Keratinocyte (primary cell): Measurements from ENCODE around the gene MYBPC2. TPM values are rescaled to one million over a fixed set of nuclear protein-coding genes. Genes with fewer than 3 reads are reported as not detected.

ENCODE experiments used
- DNase-seq: peaks from one replicate; pipeline ENCODE4 v3.0.0-alpha.2; 2011; ENCODE audit warnings: low read depth, missing footprints, low spot score
- FAIRE-seq: peaks from 2 replicates; lab custom pipeline; 2011; peaks lifted over from hg19 to GRCh38; lab: Jason Lieb, UNC
- H2AFZ ChIP-seq: 2 replicates; pipeline ENCODE4 v1.6.0; 2012; ENCODE audit warnings: low read length, control low read depth, inconsistent platforms; ENCODE audit not compliant: control insufficient read depth
- H3K27ac ChIP-seq: 2 replicates; pipeline ENCODE4 v1.5.1; 2011; ENCODE audit warnings: low read length; ENCODE audit not compliant: control insufficient read depth, insufficient read depth
- H3K27me3 ChIP-seq: 3 replicates; pipeline ENCODE4 v1.6.0; 2011; ENCODE audit warnings: low read length; ENCODE audit not compliant: control insufficient read depth, insufficient read depth; ENCODE audit errors: extremely low read depth
- H3K36me3 ChIP-seq, 2 experiments: 2 replicates in 1 of 2; 3 replicates in 1 of 2; pipeline ENCODE4 v1.5.1; 2011; ENCODE audit warnings: low read length in 2 of 2, mild to moderate bottlenecking in 1 of 2; ENCODE audit not compliant: control insufficient read depth in 2 of 2, insufficient read depth in 2 of 2; ENCODE audit errors: extremely low read depth in 1 of 2
- H3K4me1 ChIP-seq: 3 replicates; pipeline ENCODE4 v1.5.1; 2011; ENCODE audit warnings: low read length; ENCODE audit not compliant: control insufficient read depth, insufficient read depth; ENCODE audit errors: extremely low read depth
- H3K4me2 ChIP-seq: 3 replicates; pipeline ENCODE4 v1.6.0; 2011; ENCODE audit warnings: low read depth, low read length; ENCODE audit not compliant: control insufficient read depth, insufficient read depth; ENCODE audit errors: extremely low read depth
- H3K4me3 ChIP-seq, 3 experiments: fragments of 200-600 bp in 1 of 3; sonication (generic) in 1 of 3; 2 replicates in 2 of 3; 3 replicates in 1 of 3; pipeline ENCODE4 v1.5.1; 2011 to 2016; ENCODE audit warnings: low read length in 3 of 3, mild to moderate bottlenecking in 3 of 3, control low read depth in 2 of 3, inconsistent platforms in 1 of 3, low read depth in 1 of 3, mixed read lengths in 1 of 3, mixed run types in 1 of 3, moderate library complexity in 1 of 3; ENCODE audit not compliant: control insufficient read depth in 2 of 3, insufficient read depth in 2 of 3; ENCODE audit errors: extremely low read depth in 1 of 3
- H3K79me2 ChIP-seq: 2 replicates; pipeline ENCODE4 v1.6.0; 2012; ENCODE audit warnings: low read length; ENCODE audit not compliant: control insufficient read depth, insufficient read depth
- H3K9ac ChIP-seq: 3 replicates; pipeline ENCODE4 v1.6.0; 2011; ENCODE audit warnings: low read length; ENCODE audit not compliant: control insufficient read depth, insufficient read depth; ENCODE audit errors: extremely low read depth
- H3K9me1 ChIP-seq: 3 replicates; pipeline ENCODE4 v1.6.0; 2011; ENCODE audit warnings: low read length; ENCODE audit not compliant: control insufficient read depth, insufficient read depth; ENCODE audit errors: extremely low read depth
- H3K9me3 ChIP-seq: 2 replicates; pipeline ENCODE4 v1.5.1; 2012; ENCODE audit warnings: low read depth, low read length; ENCODE audit not compliant: control insufficient read depth
- H4K20me1 ChIP-seq: 3 replicates; pipeline ENCODE4 v1.6.0; 2011; ENCODE audit warnings: low read length; ENCODE audit not compliant: control insufficient read depth, insufficient read depth; ENCODE audit errors: extremely low read depth
- EZH2 ChIP-seq: IDR thresholded peaks from one replicate; pipeline ENCODE4 v1.6.1; 2012; ENCODE audit warnings: inconsistent platforms, mild to moderate bottlenecking, low read length, moderate library complexity
- dilution Hi-C: fragments of 300-500 bp; cut with MboI; formaldehyde crosslinking; loops from one replicate; pipeline ENCODE4 v1.7.0; 2020; ENCODE audit warnings: low sequenced_read_pairs; ENCODE audit not compliant: extremely low pct_ligation_motif_present
- polyA plus RNA-seq, 5 experiments: library from polyadenylated mRNA; depleted of rRNA in 3 of 5; stranded (reverse) in 3 of 5; stranded (forward) in 1 of 5; unstranded in 1 of 5; fragments of >200 nt; gene quantifications; 1 replicate in 1 of 5; 2 replicates in 3 of 5; 3 replicates in 1 of 5; pipeline versions ENCODE4 v1.2.1 to v1.2.3, GENCODE V29; 2011 to 2012; ENCODE audit warnings: missing spikeins in 2 of 5, low read depth in 1 of 5, low replicate concordance in 1 of 5
- TF ChIP-seq, protein P1 (sequence below), 3 experiments: IDR thresholded peaks in 1 of 3; conservative IDR thresholded peaks in 1 of 3; optimal IDR thresholded peaks in 1 of 3; 2 replicates in 2 of 3; 3 replicates in 1 of 3; pipeline versions ENCODE3 to v1.5.1; 2011; ENCODE audit warnings: low read length in 3 of 3, mild to moderate bottlenecking in 3 of 3, moderate library complexity in 2 of 3, control low read depth in 1 of 3, inconsistent platforms in 1 of 3; ENCODE audit not compliant: insufficient read depth in 2 of 3; ENCODE audit errors: extremely low read depth in 1 of 3

Gene MYBPC2
- polyA plus RNA-seq, 1 donor (not counting 4 experiments of a cell fraction or from before 2014, with no cell fraction given), result not detected

DNA sequence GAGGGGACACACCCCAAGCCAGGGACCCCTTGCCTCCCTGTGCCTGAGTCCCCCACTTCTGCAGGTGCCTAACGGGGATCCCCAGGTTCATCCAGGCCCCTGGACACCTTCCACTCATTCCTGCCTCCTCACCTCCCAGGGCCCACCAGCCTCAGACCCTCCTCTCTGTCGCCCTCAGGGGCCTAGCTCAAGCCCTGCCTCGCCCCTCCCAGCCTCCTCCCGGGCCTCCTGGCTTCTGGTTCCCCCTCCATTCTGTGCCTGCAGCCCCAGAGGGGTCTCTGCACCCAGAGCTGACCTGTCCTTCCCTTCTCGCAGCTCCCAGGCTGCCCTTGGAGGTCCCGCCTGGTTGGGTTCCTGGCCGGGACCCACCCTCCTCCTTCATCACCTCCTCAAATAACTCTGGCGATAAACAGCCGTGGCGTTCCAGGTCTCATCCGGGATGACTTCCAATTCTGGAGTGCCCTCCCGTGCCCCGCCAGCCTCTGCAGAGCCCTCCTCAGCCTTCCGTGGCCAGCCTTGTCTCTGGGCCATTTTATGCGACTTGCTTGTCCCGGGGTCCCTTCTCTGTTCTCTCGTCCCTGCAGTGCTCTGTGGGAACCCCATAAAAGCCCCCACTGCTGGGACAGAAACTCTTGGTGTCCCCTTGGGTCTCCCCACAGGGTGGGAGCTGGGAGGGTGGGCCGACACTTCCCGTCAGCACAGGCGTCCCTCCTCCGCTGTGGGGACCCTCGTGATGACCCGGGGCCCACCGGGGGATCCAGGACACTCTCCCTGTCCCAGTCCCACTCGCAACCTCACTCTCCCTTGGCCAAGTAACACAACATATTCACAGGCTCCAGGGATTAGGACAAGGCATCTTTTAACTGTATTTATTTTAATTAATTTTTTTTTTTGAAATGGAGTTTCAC is 69.1 kb downstream of the MYBPC2 start:
- Histone ChIP-seq H3K27me3 (peaks cover 5% of the 10 kb centered on the region), H3K9ac (no peak overlapping the region), H3K4me1 (no peaks in the 10 kb centered on the region), H3K27ac (no peak overlapping the region), H3K9me1 (no peaks in the 10 kb centered on the region), H3K4me3 (no peak overlapping the region), H3K36me3 (peaks cover 0 to 1% of the 10 kb centered on the region in 2 experiments), H3K4me2 (no peak overlapping the region), H2AFZ (no peak overlapping the region), H3K79me2 (no peaks in the 10 kb centered on the region), H4K20me1 (no peaks in the 10 kb centered on the region), H3K9me3 (no peaks in the 10 kb centered on the region)
- dilution Hi-C loops, result no loop called here
- FAIRE-seq, result no peak
- no peak for DNase-seq
- TF ChIP-seq, protein P1, sequence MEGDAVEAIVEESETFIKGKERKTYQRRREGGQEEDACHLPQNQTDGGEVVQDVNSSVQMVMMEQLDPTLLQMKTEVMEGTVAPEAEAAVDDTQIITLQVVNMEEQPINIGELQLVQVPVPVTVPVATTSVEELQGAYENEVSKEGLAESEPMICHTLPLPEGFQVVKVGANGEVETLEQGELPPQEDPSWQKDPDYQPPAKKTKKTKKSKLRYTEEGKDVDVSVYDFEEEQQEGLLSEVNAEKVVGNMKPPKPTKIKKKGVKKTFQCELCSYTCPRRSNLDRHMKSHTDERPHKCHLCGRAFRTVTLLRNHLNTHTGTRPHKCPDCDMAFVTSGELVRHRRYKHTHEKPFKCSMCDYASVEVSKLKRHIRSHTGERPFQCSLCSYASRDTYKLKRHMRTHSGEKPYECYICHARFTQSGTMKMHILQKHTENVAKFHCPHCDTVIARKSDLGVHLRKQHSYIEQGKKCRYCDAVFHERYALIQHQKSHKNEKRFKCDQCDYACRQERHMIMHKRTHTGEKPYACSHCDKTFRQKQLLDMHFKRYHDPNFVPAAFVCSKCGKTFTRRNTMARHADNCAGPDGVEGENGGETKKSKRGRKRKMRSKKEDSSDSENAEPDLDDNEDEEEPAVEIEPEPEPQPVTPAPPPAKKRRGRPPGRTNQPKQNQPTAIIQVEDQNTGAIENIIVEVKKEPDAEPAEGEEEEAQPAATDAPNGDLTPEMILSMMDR (optimal IDR thresholded peaks at IDR 0.05 in 1 of 3, IDR thresholded peaks at IDR 0.05 in 1 of 3, conservative IDR thresholded peaks at IDR 0.05 in 1 of 3; ENCODE audit: extremely low read depth in 1 of 3, insufficient read depth in 2 of 3, low read length in 3 of 3), result no peak
- TF ChIP-seq EZH2, result no peak

GRCh38 chr19:50505856-50506611 is 73.3 kb downstream of the MYBPC2 start:
- peaks cover 4% of the 10 kb centered on the region for H3K4me1 ChIP-seq
- H3K4me3 ChIP-seq, result no peak overlapping the region
- no peaks in the 10 kb centered on the region for H3K27me3 ChIP-seq
- H4K20me1 ChIP-seq, result no peaks in the 10 kb centered on the region
- no peaks in the 10 kb centered on the region for H3K9me3 ChIP-seq
- FAIRE-seq (no peak), DNase-seq (no peak)
- no peak for TF ChIP-seq EZH2
- TF ChIP-seq, protein P1 (optimal IDR thresholded peaks at IDR 0.05 in 1 of 3, IDR thresholded peaks at IDR 0.05 in 1 of 3, conservative IDR thresholded peaks at IDR 0.05 in 1 of 3; ENCODE audit: extremely low read depth in 1 of 3, insufficient read depth in 2 of 3, low read length in 3 of 3), result no peak
- no peak overlapping the region for H3K9ac ChIP-seq
- no peaks in the 10 kb centered on the region for H3K9me1 ChIP-seq
- peaks cover 0 to 1% of the 10 kb centered on the region in 2 experiments for H3K36me3 ChIP-seq
- H3K4me2 ChIP-seq, result no peak overlapping the region
- H2AFZ ChIP-seq, result no peak overlapping the region
- dilution Hi-C loops, result no loop called here
- H3K27ac ChIP-seq, result no peak overlapping the region
- H3K79me2 ChIP-seq, result peaks cover 5% of the 10 kb centered on the region
